ENCODE data around the gene CTNNA2.

The CTNNA2 gene

GRCh38 chr2:80655265-80655664 lies 1142.4 kb downstream of the CTNNA2 start:
- DNase-seq: no peak

- DNase-seq: no peak
These were observed 1157.9 kb downstream of the CTNNA2 start for GRCh38 chr2:80670763-80671162.

GRCh38 chr2:80687524-80687923 lies 1174.7 kb downstream of the CTNNA2 start:
- DNase-seq: no peak

- no peak for DNase-seq
These were observed 1176.3 kb downstream of the CTNNA2 start for GRCh38 chr2:80689106-80689505.
